Suprapubic skin (tissue), 3 donors: ENCODE measurements around the gene ROPN1.

ENCODE experiments used
- EP300 ChIP-seq: sonication (generic); formaldehyde crosslinking; IDR thresholded peaks from one replicate; pipeline ENCODE4 v1.6.1; 2017; ENCODE audit warnings: antibody characterized with exemption
- POLR2A ChIP-seq, 2 donors: fragments of 450-650 bp; IDR thresholded peaks; one replicate each; pipeline ENCODE4 v1.6.1; 2017; ENCODE audit warnings: antibody characterized with exemption in 2 of 2, mild to moderate bottlenecking in 2 of 2, moderate library complexity in 2 of 2
- TF ChIP-seq, protein P1 (sequence below), 2 donors: fragments of 200-600 bp in 1 of 2; fragments of 450-650 bp in 1 of 2; sonication (generic) in 1 of 2; IDR thresholded peaks; one replicate each; pipeline ENCODE4 v1.5.1; 2016 to 2019; ENCODE audit warnings: antibody characterized with exemption in 2 of 2, mild to moderate bottlenecking in 1 of 2, moderate library complexity in 1 of 2

DNA sequence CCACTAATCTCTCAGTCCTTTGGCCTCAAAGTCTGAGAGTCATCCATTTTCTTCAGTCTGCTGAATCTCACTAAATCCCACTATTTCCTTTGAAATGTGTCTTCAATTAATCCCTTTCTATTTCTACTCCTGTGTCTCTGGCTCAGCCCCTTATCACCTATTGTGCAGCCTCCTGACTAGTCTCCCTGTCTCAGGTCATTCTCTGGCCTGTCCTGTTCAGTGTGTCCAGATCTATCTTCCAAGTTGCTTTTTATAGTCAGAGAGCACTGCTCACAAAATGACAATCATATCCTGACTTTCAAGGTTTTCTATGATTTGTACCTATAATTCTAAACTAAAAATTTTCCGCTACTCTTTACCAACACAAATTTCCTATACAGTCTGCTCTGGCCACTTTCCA is 7.6 kb downstream of the ROPN1 start:
- TF ChIP-seq, protein P1, sequence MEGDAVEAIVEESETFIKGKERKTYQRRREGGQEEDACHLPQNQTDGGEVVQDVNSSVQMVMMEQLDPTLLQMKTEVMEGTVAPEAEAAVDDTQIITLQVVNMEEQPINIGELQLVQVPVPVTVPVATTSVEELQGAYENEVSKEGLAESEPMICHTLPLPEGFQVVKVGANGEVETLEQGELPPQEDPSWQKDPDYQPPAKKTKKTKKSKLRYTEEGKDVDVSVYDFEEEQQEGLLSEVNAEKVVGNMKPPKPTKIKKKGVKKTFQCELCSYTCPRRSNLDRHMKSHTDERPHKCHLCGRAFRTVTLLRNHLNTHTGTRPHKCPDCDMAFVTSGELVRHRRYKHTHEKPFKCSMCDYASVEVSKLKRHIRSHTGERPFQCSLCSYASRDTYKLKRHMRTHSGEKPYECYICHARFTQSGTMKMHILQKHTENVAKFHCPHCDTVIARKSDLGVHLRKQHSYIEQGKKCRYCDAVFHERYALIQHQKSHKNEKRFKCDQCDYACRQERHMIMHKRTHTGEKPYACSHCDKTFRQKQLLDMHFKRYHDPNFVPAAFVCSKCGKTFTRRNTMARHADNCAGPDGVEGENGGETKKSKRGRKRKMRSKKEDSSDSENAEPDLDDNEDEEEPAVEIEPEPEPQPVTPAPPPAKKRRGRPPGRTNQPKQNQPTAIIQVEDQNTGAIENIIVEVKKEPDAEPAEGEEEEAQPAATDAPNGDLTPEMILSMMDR (IDR thresholded peaks at IDR 0.05), result no peak
- no peak for TF ChIP-seq POLR2A (IDR thresholded peaks at IDR 0.05)
- no peak for TF ChIP-seq EP300
